Stimulated activated CD8-positive, alpha-beta memory T cell treated with anti-CD3 and anti-CD28 coated beads, Interleukin-15, amount 100 ng/mL, for 4 hours (primary cell): ENCODE data around the gene MOV10L1.
"Not testable (repeated sequence)": the region's sequence is repeated elsewhere in the genome, so short reads cannot be mapped to it uniquely, and the experiment has no call there.

Experiments
- DNase-seq, 2 donors: peaks; one replicate each; pipeline ENCODE4 v3.0.0-alpha.2; 2020; ENCODE audit warnings: low read depth in 2 of 2

Gene MOV10L1

GRCh38 chr22:50138988-50139387, 49.2 kb downstream of the MOV10L1 start:
- DNase-seq = no peak

- DNase-seq = no peak
These were observed 50.1 kb downstream of the MOV10L1 start for GRCh38 chr22:50139843-50140415.

DNA sequence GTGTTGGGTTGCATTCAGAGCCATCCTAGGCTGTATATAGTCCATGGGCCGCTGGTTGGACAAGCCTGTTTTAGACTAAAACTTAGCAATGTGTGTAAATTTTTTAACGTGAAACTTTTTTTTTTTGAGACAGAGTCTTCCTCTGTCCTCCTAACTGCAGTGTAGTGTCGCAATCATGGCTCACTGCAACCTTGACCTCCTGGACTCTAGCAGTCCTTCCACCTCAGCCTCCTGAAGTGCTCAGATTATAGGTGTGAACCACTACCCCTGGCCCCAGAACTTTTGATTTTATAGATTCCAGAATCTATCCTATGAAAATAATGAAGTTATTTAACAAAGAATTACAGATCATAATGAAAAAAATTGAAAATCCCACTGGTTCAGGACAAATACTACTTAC, 50.8 kb downstream of the MOV10L1 start:
- no peak for DNase-seq

GRCh38 chr22:50141462-50141861, 51.7 kb downstream of the MOV10L1 start:
- no peak for DNase-seq

GRCh38 chr22:50141891-50142363, 52.1 kb downstream of the MOV10L1 start:
- DNase-seq = no peak

GRCh38 chr22:50143096-50143495, 53.3 kb downstream of the MOV10L1 start:
- DNase-seq = no peak

GRCh38 chr22:50144005-50144614, 54.3 kb downstream of the MOV10L1 start:
- DNase-seq = no peak

DNA sequence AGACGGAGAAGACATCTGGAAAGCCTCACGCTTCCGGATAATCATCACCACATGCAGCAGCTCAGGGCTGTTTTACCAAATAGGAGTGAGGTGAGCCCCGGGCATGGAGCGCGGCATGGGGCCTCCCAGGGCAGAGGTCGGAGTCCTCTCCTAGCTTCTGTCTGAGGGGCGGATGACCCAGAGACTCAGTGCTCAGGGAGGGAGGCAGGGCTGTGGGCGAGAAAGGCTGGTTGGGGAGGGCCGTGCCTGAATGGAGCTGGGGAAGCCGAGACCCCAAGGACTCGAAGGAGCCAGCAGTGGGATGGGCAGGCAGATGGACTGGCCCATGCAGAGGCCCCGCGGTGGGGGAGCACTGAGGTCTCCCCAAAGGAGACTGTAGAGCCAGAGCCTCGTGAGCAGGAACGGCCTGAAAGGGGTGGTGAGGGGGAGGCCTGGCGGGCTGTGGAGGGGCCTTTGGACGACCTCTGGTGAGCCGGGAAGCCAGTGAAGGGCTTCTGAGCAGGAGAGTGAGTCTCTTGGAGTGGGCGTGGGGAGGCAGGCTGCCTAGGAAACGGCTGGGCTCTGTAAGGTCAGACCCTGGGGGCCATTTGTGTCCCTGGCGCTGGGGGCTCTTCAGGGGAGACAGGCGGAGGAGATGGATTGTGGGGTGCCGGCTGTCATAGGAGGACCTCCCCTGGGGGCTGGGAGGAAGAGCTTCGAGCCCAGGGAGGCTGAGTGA, 56.1 kb downstream of the MOV10L1 start:
- no peak for DNase-seq

DNA sequence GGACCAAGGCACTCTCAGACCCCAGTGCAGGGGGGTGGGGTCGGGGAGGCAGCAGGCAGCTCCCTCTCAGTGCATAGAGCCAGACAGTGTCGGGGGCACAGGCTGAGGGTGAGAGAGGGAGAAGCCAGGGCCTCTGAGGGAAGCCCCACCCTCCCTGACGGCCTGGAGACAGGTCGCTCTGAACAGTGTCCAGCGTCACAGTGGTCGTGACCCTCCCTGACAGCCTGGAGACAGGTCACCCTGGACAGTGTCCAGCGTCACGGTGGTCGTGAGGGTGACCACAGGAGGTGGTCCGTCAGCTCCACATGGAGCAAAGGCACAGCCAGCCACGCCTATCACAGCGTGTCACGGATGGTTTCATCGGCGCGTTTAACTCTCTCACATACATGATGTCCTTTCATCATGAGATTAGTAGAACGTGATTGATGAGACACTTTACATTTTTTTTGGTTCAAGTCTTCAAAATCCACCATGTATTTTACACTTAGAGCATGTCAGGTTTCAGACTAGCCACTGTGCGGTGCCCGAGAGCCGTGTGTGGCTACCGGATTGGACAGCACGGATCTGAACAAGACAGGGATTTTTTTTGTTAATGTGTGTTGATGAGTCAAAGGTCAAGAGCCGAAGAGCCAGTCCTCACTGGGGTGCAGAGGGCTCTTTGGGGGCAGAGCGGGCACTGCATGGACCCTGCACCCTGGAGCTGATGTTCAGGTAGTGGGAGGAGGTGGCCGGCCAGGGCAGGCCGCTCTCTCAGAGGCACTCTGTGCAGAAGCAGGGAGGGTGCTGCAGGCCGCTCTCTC, 56.8 kb downstream of the MOV10L1 start:
- no peak for DNase-seq

- not testable (repeated sequence) for DNase-seq
These were observed 57.7 kb downstream of the MOV10L1 start for GRCh38 chr22:50147258-50148165.

DNA sequence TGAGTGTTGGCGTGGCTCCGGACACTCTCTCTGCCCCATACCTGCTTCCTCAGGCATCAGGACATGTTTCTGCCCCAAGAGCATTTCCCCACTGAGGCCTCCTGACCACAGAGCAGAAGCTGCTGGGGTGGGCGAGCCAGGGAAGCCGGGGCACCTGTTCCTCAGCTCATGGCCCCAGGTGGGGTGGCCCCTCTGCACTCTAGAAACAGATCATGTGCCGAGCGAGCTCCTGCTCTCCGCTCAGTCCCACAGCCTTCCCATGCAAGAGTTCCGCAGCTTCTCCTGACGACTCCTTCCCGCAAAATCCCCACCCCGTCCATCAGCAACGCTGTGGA, 58.3 kb downstream of the MOV10L1 start:
- no peak for DNase-seq

GRCh38 chr22:50148991-50149721, 59.4 kb downstream of the MOV10L1 start:
- peak; percentile 43 to 50 for DNase-seq

DNA sequence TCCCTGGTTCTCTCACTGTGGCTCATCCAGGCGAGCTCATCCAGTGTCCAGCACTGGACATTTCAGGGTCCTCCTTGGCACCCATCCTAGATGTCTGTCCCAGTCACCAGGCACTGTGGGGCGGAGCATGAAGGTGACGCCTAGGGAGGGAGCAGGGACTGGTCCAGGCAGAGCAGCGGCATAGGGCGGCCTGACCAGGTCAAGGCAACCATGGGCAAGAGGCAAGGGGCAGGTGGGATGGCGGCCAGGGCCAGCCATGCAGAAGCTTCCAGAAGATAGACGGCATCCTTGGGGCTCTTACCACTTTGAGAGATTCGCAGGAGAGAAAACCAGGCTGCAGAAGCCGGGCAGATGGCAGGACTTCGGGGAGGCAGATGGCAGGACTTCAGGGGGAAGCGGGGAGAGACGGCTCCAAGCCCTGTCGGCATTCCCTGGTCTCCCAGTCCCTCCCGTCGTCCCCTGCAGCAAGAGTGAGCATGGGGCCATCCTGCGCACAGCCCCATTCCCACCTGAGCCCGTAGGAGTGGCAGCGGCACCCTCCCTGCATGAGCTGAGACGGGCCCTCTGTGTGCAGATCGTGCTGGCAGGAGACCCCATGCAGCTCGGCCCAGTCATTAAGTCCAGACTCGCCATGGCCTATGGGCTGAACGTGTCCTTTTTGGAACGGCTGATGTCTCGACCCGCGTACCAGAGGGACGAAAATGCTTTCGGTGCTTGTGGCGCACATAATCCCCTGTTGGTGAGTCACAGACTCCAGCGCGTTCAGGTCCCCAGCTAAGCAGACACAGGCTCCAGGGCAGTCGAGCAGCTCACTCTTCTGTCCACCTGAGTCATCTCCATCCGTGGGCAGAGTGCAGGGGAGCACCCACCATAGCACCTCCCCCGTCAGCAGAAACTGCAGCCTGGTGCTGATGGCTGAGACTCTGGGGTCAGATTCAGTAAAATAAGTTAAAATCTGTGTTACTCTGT, 60.6 kb downstream of the MOV10L1 start:
- DNase-seq = no peak

DNA sequence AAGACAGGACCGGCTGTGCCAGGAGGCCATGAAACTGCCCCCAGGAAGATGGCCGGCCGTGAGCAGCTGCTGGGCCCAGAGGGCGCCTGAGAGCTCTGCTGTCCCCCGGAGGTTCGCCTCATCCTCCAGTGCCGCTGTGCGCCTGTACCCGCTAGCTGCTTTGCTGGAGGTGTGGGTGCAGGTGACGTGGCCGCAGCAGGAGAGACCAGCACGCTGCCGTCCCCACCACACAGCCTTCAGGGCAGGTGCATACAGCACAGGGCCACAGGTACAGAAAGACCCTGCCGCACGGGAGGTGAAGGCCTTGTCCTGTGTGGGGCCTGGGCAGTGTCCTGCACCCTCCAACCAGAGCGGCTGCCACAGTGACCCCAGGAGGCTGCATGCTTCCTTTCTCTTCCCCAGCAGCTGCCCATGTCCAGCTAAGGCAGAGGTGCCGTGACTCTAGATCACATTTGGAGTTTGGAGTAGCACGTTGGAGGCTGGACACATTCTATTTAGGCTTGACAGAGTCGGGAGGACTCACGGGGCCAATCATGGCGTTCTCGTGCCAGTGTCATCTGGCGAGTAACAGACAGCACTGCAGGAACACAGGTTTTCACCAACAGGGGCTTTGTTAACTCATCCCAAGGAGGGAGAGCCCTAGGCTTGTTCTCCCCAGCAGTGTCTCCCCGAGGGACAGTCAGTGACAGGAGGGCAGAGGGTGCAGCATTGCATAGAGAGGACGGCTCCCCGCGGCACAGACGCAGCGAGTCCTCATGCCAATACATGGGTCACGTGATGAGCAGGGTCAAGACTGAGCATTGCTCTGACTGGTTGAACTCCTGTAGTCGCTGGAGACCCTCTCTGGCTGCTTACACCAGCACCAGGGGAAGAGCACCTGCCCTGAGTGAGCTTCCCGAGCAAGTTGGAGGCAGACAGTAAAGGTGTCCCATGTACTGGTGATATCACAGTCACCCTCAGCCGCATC, 62.0 kb downstream of the MOV10L1 start:
- no peak for DNase-seq

GRCh38 chr22:50153056-50153755, 63.4 kb downstream of the MOV10L1 start:
- no peak for DNase-seq

- no peak for DNase-seq
These were observed 63.9 kb downstream of the MOV10L1 start for GRCh38 chr22:50153756-50154140.

DNA sequence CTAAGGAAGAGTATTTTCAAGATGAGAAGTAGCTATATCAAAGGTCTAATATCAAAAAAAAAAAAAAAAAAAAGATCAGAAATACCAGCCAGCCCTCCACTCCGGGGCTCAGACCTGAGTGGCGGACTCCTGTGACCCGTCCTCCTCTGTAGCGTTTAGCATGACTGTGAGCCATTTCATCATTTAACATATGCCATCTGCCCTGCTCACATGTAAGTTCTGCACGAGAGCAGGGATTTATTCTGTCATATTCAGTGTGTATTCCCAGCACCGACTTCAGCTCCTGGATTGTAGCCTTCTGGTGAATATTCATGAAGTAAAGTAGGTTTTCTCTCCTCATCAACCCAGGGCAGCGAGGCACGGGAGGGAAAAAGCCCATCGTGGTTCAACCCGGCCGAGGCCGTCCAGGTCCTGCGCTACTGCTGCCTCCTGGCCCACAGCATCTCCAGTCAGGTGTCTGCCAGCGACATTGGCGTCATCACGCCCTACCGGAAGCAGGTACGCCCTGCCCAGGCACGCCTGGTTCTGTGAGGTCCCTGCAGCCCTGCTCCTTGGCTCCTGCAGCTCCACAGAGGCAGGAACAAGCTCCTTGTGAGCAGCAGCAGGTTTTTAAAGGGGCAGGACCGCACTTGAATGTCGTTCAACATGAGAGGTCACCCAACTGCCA, 68.0 kb downstream of the MOV10L1 start:
- DNase-seq = no peak
